GM20431 (cell line): ENCODE data around the gene XRCC5.

Experiments
- in situ Hi-C: fragments of 300-500 bp; cut with MseI, MboI; formaldehyde crosslinking; loops from one replicate; pipeline ENCODE4 v1.15.0; 2020; ENCODE audit warnings: low sequenced_read_pairs; ENCODE audit not compliant: unreplicated experiment

The XRCC5 gene

DNA sequence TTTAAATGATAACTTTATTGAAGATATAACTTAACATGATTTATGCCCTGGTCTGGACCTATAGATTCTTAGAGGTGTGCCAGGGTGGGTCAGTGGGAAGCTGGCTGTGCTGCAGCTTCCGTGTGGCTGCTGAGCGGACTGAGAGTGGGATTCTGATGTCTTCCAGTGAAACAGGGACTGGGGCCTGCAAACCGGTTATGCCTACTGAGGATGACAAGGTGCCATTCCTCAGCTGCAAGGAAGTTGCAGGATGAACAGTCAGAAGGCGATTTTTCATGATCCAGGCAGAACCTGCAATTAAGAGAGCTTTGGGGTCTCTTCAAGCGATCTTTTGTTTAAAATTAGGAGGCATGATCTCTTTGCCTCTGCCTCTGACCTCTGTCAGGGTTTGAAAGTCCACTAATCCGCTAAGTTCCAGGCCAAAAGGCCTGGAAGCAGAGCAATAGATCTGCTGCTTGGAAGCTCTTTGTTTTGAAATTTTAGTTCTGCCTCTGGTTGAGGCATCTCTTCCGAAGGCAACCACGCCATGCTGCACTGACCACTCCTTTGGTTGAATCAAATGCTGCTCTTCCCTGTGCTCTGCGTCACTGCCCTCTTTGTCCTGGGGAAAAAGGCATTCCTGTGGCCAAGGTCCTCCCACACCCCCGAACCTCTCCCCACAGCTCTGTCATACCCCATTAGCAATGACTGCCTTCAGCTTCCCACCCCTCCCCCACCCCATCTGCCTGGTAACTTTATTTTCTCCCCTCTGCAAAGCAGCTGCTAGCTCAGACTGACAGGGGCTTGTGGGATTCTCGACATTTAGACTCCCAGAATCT, 25.5 kb upstream of the XRCC5 start:
- in situ Hi-C loops = no loop called here

DNA sequence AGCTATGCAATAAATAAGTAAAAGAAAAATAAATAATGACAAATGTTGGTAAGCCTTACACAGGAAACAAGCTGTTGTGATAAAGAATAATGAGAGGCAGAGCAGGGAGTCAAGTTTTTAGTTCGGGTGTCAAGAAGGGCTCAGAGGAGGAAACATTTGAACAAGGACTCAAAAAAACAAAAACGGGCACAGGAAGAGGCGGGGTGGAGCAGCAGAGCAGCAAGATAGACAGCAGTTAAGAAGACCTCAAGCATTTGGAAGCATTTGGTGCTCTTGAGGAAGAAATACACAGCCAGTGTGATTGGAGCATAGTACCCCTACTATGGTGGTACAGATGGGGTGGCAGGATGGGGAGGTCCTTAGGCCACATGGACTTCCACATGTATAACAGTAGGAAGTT, 24.6 kb upstream of the XRCC5 start:
- in situ Hi-C loops = no loop called here

- in situ Hi-C loops = no loop called here
Measured at GRCh38 chr2:216086207-216086893, 22.8 kb upstream of the XRCC5 start.

GRCh38 chr2:216090369-216090786, 18.8 kb upstream of the XRCC5 start:
- in situ Hi-C loops = no loop called here

DNA sequence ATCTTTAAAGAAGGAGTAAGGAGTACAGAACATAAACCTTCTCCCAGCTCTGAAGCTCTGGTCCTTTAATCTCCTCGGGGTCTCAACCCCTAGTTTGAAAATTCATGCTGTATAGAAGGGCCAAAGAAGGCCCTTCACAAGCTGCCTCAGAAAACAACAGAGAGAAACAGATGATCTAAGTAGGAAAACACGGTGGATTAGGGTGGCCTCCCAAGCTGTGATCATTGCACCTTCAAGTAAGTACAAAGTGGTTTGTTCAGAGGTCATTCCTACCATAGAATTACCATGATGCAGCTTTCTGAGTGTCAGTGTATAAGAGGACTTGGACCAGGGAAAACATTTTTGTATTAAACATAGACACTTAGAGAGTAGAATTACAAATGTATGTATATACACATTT, 16.5 kb upstream of the XRCC5 start:
- in situ Hi-C loops = no loop called here

- in situ Hi-C loops = no loop called here
Measured at GRCh38 chr2:216094701-216095100, 14.4 kb upstream of the XRCC5 start.

GRCh38 chr2:216098421-216099334, 10.5 kb upstream of the XRCC5 start:
- in situ Hi-C loops = no loop called here

- in situ Hi-C loops = no loop called here
Measured at GRCh38 chr2:216101109-216101508, 8.0 kb upstream of the XRCC5 start.

- in situ Hi-C loops = no loop called here
Measured at GRCh38 chr2:216103213-216103612, 5.9 kb upstream of the XRCC5 start.

DNA sequence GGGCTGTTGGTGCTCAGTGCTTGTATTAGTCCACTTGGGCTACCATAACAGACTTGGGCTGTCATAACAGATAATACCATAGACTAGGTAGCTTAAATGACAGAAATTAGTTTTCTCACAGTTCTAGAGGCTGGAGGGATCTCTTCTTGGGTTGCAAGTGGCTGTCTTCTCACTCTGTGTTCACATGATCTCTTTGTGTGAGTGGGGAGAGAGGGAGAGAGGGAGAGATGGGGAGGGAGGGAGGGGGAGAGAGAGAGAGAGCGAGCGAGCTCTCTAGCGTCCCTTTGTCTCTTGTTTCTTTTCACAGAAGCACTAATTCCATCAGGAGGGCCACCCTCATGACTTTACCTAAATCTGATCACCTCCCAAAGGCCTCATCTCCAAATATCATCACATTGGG, 4.5 kb upstream of the XRCC5 start:
- in situ Hi-C loops = no loop called here

DNA sequence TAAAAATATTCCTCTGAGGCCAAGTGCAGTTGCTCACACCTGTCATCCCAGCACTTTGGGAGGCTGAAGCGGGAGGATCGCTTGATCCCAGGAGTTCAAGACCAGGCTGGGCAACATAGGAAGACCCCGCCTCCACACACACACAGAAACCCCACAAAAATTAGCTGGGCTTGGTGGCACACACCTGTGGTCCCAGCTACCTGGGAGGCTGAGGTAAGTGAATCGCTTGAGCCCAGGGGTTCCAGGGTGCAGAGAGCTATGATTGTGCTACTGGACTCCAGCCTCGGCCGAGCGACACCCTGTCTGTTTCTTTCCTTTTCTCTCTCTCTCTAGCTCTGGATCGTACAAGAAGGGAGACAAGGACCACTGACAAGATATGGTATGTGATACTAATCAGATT, 1.8 kb upstream of the XRCC5 start:
- in situ Hi-C loops = no loop called here

- in situ Hi-C loops = no loop called here
Measured at GRCh38 chr2:216107760-216108159, 1.4 kb upstream of the XRCC5 start.

GRCh38 chr2:216108310-216108966, 710 bp upstream of the XRCC5 start:
- in situ Hi-C loops = no loop called here

- in situ Hi-C loops = no loop called here
Measured at GRCh38 chr2:216109962-216110614, 940 bp downstream of the XRCC5 start.

- in situ Hi-C loops = no loop called here
Measured at GRCh38 chr2:216110620-216111019, 1.5 kb downstream of the XRCC5 start.

GRCh38 chr2:216111122-216111521, 2.0 kb downstream of the XRCC5 start:
- in situ Hi-C loops = no loop called here

GRCh38 chr2:216112926-216113325, 3.8 kb downstream of the XRCC5 start:
- in situ Hi-C loops = no loop called here

DNA sequence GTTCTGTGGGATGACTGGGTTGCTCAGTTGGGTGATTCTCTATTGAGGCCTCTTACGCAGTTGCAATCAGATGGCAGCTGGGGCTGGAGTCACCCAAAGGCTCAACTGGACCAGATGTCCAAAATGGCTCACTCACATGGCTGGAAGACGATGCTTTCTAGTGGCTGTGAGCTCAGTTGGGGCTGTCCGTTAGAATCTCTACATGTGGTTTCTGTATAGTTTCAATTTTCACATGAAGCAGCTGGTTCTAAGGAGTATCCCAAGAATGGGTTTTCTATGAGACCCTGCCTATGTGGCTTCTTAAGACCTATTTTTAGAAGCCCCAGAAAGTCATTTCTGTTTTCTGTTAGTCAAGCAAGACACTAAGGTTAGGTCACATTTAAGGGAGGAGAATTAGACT, 4.4 kb downstream of the XRCC5 start:
- in situ Hi-C loops = no loop called here

GRCh38 chr2:216114382-216114713, 5.2 kb downstream of the XRCC5 start:
- in situ Hi-C loops = no loop called here
